ENCODE measurements around the gene CALM1.

The CALM1 gene

GRCh38 chr14:90383126-90383730, 13.6 kb upstream of the CALM1 start (continued):
- TF ChIP-seq ZNF10 (tag by site-specific recombination; IDR thresholded peaks at IDR 0.05) (no peak; the same call in none of the 2 replicates), ZBTB49 (tag by site-specific recombination; IDR thresholded peaks at IDR 0.05; ENCODE audit: low read depth) (no peak), ZBTB7A (tag by site-specific recombination; IDR thresholded peaks at IDR 0.05; ENCODE audit: low read depth) (peak; percentile 88), ZNF146 (tag by site-specific recombination; IDR thresholded peaks at IDR 0.05) (peak; percentile 97), ZBTB11 (tag by site-specific recombination; conservative IDR thresholded peaks at IDR 0.05; ENCODE audit: low read depth) (peak; percentile 72), GLIS1 (tag by site-specific recombination; IDR thresholded peaks at IDR 0.05) (peak; percentile 69; the same call in 1 of the 2 replicates), ZNF664 (tag by site-specific recombination; IDR thresholded peaks at IDR 0.05) (peak; percentile 79; the same call in 1 of the 2 replicates), ZNF639 (tag by site-specific recombination; IDR thresholded peaks at IDR 0.05) (peak; percentile 99), ZNF449 (tag by site-specific recombination; IDR thresholded peaks at IDR 0.05) (peak; percentile 87), ZNF280D (tag by site-specific recombination; IDR thresholded peaks at IDR 0.05) (0 out of 2 replicates have a peak, but pooled peaks have one; percentile 68), YY2 (tag by site-specific recombination; IDR thresholded peaks at IDR 0.05) (peak; percentile 96), ZNF692 (tag by site-specific recombination; IDR thresholded peaks at IDR 0.05) (peak; percentile 90), ZNF610 (tag by site-specific recombination; IDR thresholded peaks at IDR 0.05; ENCODE audit: borderline replicate concordance) (peak; percentile 93), OVOL3 (tag by site-specific recombination; IDR thresholded peaks at IDR 0.05) (peak; percentile 99), ZNF416 (tag by site-specific recombination; IDR thresholded peaks at IDR 0.05) (no peak), ZNF558 (tag by site-specific recombination; IDR thresholded peaks at IDR 0.05) (peak; percentile 58; the same call in 1 of the 2 replicates), MZF1 (tag by site-specific recombination; IDR thresholded peaks at IDR 0.05; ENCODE audit: borderline replicate concordance) (0 out of 2 replicates have a peak, but pooled peaks have one; percentile 10), ZNF423 (tag by site-specific recombination; IDR thresholded peaks at IDR 0.05) (0 out of 2 replicates have a peak, but pooled peaks have one; percentile 50), ZNF501 (tag by site-specific recombination; IDR thresholded peaks at IDR 0.05) (peak; percentile 99), ZNF571 (tag by site-specific recombination; IDR thresholded peaks at IDR 0.05) (no peak), GLI4 (tag by site-specific recombination; IDR thresholded peaks at IDR 0.05) (peak; percentile 82; the same call in 1 of the 2 replicates), RBAK (tag by site-specific recombination; IDR thresholded peaks at IDR 0.05) (no peak), KLF8 (tag by site-specific recombination; IDR thresholded peaks at IDR 0.05) (peak; percentile 100), ZNF292 (tag by site-specific recombination; IDR thresholded peaks at IDR 0.05; ENCODE audit: borderline replicate concordance, low read depth) (no peak), ZNF544 (tag by site-specific recombination; IDR thresholded peaks at IDR 0.05) (no peak), HOXD13 (CRISPR knock-in tag; IDR thresholded peaks at IDR 0.05; ENCODE audit: borderline replicate concordance) (peak; percentile 78), ZNF426 (tag by site-specific recombination; IDR thresholded peaks at IDR 0.05) (no peak)

Measured in HEK293 (cell line).